HepG2 (cell line): Measurements from ENCODE around the gene FRMD6. TPM values are rescaled to one million over a fixed set of nuclear protein-coding genes. Genes with fewer than 3 reads are reported as not detected.

ENCODE experiments used
- ATF4 ChIP-seq, 2 experiments: fragments of 450-650 bp in 1 of 2; sonication (generic) in 1 of 2; formaldehyde crosslinking; IDR thresholded peaks; 2 replicates each; pipeline versions ENCODE4 v1.5.0 to v1.8.0; 2020 to 2022; ENCODE audit warnings: mild to moderate bottlenecking in 1 of 2, missing genetic modification reagents in 1 of 2
- CREB3 ChIP-seq: sonication (generic); formaldehyde crosslinking; IDR thresholded peaks from 2 replicates; pipeline ENCODE4 v1.5.0; 2020; ENCODE audit warnings: missing genetic modification reagents
- EZH2 ChIP-seq: conservative IDR thresholded peaks from 2 replicates; pipeline ENCODE4 v1.6.1; 2012; ENCODE audit warnings: mild to moderate bottlenecking, low read depth, low read length, moderate library complexity
- FOSL2 ChIP-seq: sonication (generic); formaldehyde crosslinking; IDR thresholded peaks from 2 replicates; pipeline ENCODE4 v1.4.0; 2020; ENCODE audit warnings: missing genetic modification reagents
- HBP1 ChIP-seq: IDR thresholded peaks from 2 replicates; pipeline ENCODE4 v1.6.1; 2016; ENCODE audit warnings: low read depth, control low read depth
- HDAC2 ChIP-seq: sonication (generic); formaldehyde crosslinking; IDR thresholded peaks from 2 replicates; pipeline ENCODE4 v1.4.0; 2020; ENCODE audit warnings: missing genetic modification reagents
- HINFP ChIP-seq: sonication (generic); formaldehyde crosslinking; IDR thresholded peaks from 2 replicates; pipeline ENCODE4 v1.4.0; 2020; ENCODE audit warnings: low read depth, mild to moderate bottlenecking, missing genetic modification reagents
- MED13 ChIP-seq: sonication (generic); formaldehyde crosslinking; IDR thresholded peaks from 2 replicates; pipeline ENCODE4 v1.5.0; 2020; ENCODE audit warnings: missing genetic modification reagents
- TBX2 ChIP-seq: sonication (generic); formaldehyde crosslinking; IDR thresholded peaks from 2 replicates; pipeline ENCODE4 v1.5.0; 2020; ENCODE audit warnings: missing genetic modification reagents, mild to moderate bottlenecking, borderline replicate concordance
- TIGD3 ChIP-seq: sonication (generic); formaldehyde crosslinking; IDR thresholded peaks from 2 replicates; pipeline ENCODE4 v1.5.1; 2020; ENCODE audit warnings: mild to moderate bottlenecking, missing genetic modification reagents, borderline replicate concordance
- ZFP91 ChIP-seq: sonication (generic); formaldehyde crosslinking; IDR thresholded peaks from 2 replicates; pipeline ENCODE4 v1.9.0; 2022; ENCODE audit warnings: missing genetic modification reagents, mild to moderate bottlenecking, borderline replicate concordance
- ZNF275 ChIP-seq: sonication (generic); formaldehyde crosslinking; IDR thresholded peaks from 2 replicates; pipeline ENCODE4 v1.8.0; 2022; ENCODE audit warnings: missing genetic modification reagents, mild to moderate bottlenecking, inconsistent platforms, borderline replicate concordance
- ZNF276 ChIP-seq: sonication (generic); formaldehyde crosslinking; IDR thresholded peaks from 2 replicates; pipeline ENCODE4 v1.4.0; 2020; ENCODE audit warnings: mild to moderate bottlenecking, low read depth, missing genetic modification reagents
- ZNF543 ChIP-seq: sonication (generic); formaldehyde crosslinking; IDR thresholded peaks from 2 replicates; pipeline ENCODE4 v1.4.0; 2020; ENCODE audit warnings: mild to moderate bottlenecking, missing genetic modification reagents
- ZNF644 ChIP-seq: IDR thresholded peaks from 2 replicates; pipeline ENCODE4 v1.6.1; 2016; ENCODE audit warnings: low read depth
- polyA plus RNA-seq, 8 experiments: library from polyadenylated mRNA; depleted of rRNA in 3 of 8; stranded (reverse) in 7 of 8; unstranded in 1 of 8; fragments of >200 nt; fragmentation: Illumina TruSeq in 4 of 8; extraction: Trizol in 4 of 8; gene quantifications; 2 replicates each; pipeline versions ENCODE4 v1.2.1 to v1.2.3, GENCODE V29; 2011 to 2016; ENCODE audit warnings: low read depth in 4 of 8, missing spikeins in 1 of 8, mixed read lengths in 1 of 8; ENCODE audit not compliant: insufficient read depth in 1 of 8
- total RNA-seq, 5 experiments: library from RNA; depleted of rRNA; stranded (reverse); fragments of >200 nt; fragmentation: Illumina TruSeq; extraction: Trizol; gene quantifications; 2 replicates each; pipeline ENCODE4 v1.2.3, GENCODE V29; 2016; ENCODE audit warnings: low read depth in 1 of 5

FRMD6 gene
- total and polyA plus RNA-seq, 2 of the 13 experiments (the other 11 are each of a cell fraction or from before 2014, with no cell fraction given): 2.4 to 5.4 TPM

GRCh38 chr14:51652168-51653078, 713 bp downstream of the FRMD6 start (continued):
- TF ChIP-seq HBP1 (CRISPR knock-in tag) (no peak), TIGD3 (CRISPR knock-in tag) (no peak), EZH2 (no peak), CREB3 (CRISPR knock-in tag) (no peak), ZFP91 (CRISPR knock-in tag) (no peak; the same call in 1 of the 2 replicates), TBX2 (CRISPR knock-in tag) (peak; percentile 57), FOSL2 (no peak), ZNF276 (no peak), ZNF543 (0 out of 2 replicates have a peak, but pooled peaks have one; percentile 44), HDAC2 (no peak), HINFP (CRISPR knock-in tag) (no peak), MED13 (CRISPR knock-in tag) (no peak), ZNF644 (CRISPR knock-in tag) (no peak), ATF4 (CRISPR knock-in tag; IDR thresholded peaks at IDR 0.05) (no peak), ZNF275 (CRISPR knock-in tag) (no peak; the same call in 1 of the 2 replicates)
